HG03159 (cell line): ENCODE data around the gene KRTAP5-11.
"Not testable (repeated sequence)": the region's sequence is repeated elsewhere in the genome, so short reads cannot be mapped to it uniquely, and the experiment has no call there.

Experiments
- ATAC-seq: cut with Tn5 transposase; IDR thresholded peaks from one replicate; pipeline ENCODE4 v1.9.1; 2021; ENCODE audit warnings: mild to moderate bottlenecking, moderate library complexity; ENCODE audit not compliant: unreplicated experiment

Gene KRTAP5-11

GRCh38 chr11:71557257-71557656, 25.4 kb downstream of the KRTAP5-11 start:
- ATAC-seq, result no peak

GRCh38 chr11:71556018-71556417, 26.7 kb downstream of the KRTAP5-11 start:
- ATAC-seq, result no peak

- no peak for ATAC-seq
Measured at GRCh38 chr11:71555508-71555907, 27.2 kb downstream of the KRTAP5-11 start.

GRCh38 chr11:71554996-71555395, 27.7 kb downstream of the KRTAP5-11 start:
- no peak for ATAC-seq

- no peak for ATAC-seq
Measured at GRCh38 chr11:71551711-71552110, 31.0 kb downstream of the KRTAP5-11 start.

- no peak for ATAC-seq
Measured at GRCh38 chr11:71548716-71549151, 33.9 kb downstream of the KRTAP5-11 start.

GRCh38 chr11:71548120-71548519, 34.6 kb downstream of the KRTAP5-11 start, which contains the start of gene KRTAP5-9:
Gene KRTAP5-9, plus strand, starts transcription at chr11:71548420. Its CDS starts 238 bp downstream, at chr11:71548658.
- ATAC-seq, result no peak

GRCh38 chr11:71545405-71545966, 37.2 kb downstream of the KRTAP5-11 start:
- ATAC-seq, result no peak

- no peak for ATAC-seq
Measured at GRCh38 chr11:71544525-71545214, 38.0 kb downstream of the KRTAP5-11 start.

- ATAC-seq, result no peak
Measured at GRCh38 chr11:71543866-71544265, 38.8 kb downstream of the KRTAP5-11 start.

GRCh38 chr11:71542879-71543777, 39.5 kb downstream of the KRTAP5-11 start:
- no peak for ATAC-seq

- ATAC-seq, result no peak
Measured at GRCh38 chr11:71542382-71542781, 40.3 kb downstream of the KRTAP5-11 start.

GRCh38 chr11:71540521-71541304, 42.0 kb downstream of the KRTAP5-11 start:
- ATAC-seq, result not testable (repeated sequence)

GRCh38 chr11:71539971-71540370, 42.7 kb downstream of the KRTAP5-11 start:
- ATAC-seq, result not testable (repeated sequence)

- no peak for ATAC-seq
Measured at GRCh38 chr11:71539017-71539416, 43.7 kb downstream of the KRTAP5-11 start.

GRCh38 chr11:71538666-71538990, 44.0 kb downstream of the KRTAP5-11 start:
- no peak for ATAC-seq

GRCh38 chr11:71537977-71538665, 44.6 kb downstream of the KRTAP5-11 start, which contains the start of gene KRTAP5-8:
Gene KRTAP5-8, plus strand, starts transcription at chr11:71538025. Its CDS starts 31 bp downstream, at chr11:71538056.
- not testable (repeated sequence) for ATAC-seq

- no peak for ATAC-seq
Measured at GRCh38 chr11:71537537-71537936, 45.1 kb downstream of the KRTAP5-11 start.

GRCh38 chr11:71535825-71536224, 46.9 kb downstream of the KRTAP5-11 start:
- ATAC-seq, result no peak
